Progenitor cell of endocrine pancreas (in vitro differentiated cells): Measurements from ENCODE around the gene LAMB4. TPM values are rescaled to one million over a fixed set of nuclear protein-coding genes. Genes with fewer than 3 reads are reported as not detected.

ENCODE experiments used
- DNase-seq: peaks from one replicate; pipeline ENCODE4 v3.0.0; 2021; ENCODE audit warnings: low spot score; ENCODE audit not compliant: unreplicated experiment
- H3K27ac Mint-ChIP-seq: 2 replicates; pipeline ENCODE4 v1.8.0; 2021; ENCODE audit warnings: mild to moderate bottlenecking, moderate library complexity, mixed read lengths
- H3K27me3 Mint-ChIP-seq: 2 replicates; pipeline ENCODE4 v1.8.0; 2021; ENCODE audit warnings: mixed read lengths
- H3K36me3 Mint-ChIP-seq: 2 replicates; pipeline ENCODE4 v1.8.0; 2022; ENCODE audit warnings: mixed read lengths; ENCODE audit not compliant: insufficient read depth
- H3K4me1 Mint-ChIP-seq: 2 replicates; pipeline ENCODE4 v1.8.0; 2021; ENCODE audit warnings: low read depth, mixed read lengths
- H3K4me3 Mint-ChIP-seq: 2 replicates; pipeline ENCODE4 v1.8.0; 2021; ENCODE audit warnings: low read depth, mild to moderate bottlenecking, moderate library complexity, mixed read lengths
- H3K9me3 Mint-ChIP-seq: 2 replicates; pipeline ENCODE4 v1.8.0; 2021; ENCODE audit warnings: low read depth, mixed read lengths
- total RNA-seq: library from RNA; stranded (reverse); gene quantifications from 2 replicates; pipeline ENCODE4 v1.2.1, GENCODE V29; 2021
- TF ChIP-seq, protein P1 (sequence below): fragments of 200-600 bp; sonication (generic); IDR thresholded peaks from one replicate; pipeline ENCODE4 v1.5.0; 2021; ENCODE audit warnings: antibody characterized with exemption, mild to moderate bottlenecking; ENCODE audit not compliant: unreplicated experiment

LAMB4 gene
- total RNA-seq, 1 donor from 2014 or later = 0.12 TPM

DNA sequence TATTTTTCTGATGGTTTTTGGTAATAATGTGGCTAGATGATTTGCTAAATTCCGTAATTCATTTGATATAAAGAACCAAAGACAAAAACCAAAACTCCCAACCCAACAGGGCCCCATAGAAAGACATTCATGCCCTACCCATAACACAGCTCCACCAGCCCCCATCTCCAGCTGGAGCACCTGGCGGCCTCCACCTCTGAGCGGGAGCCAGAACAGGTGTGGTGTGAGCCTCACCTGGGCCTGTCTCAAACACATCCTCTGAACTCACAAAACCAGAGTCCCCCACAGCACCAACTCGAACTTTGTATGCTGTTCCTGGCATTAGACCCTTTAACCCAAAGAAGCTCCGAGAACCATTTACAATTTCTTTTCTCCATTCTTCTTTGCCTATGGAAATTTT, 36.5 kb upstream of the LAMB4 start:
- Mint-ChIP-seq H3K36me3 (no peaks in the 10 kb centered on the region), H3K4me3 (no peak overlapping the region), H3K4me1 (no peaks in the 10 kb centered on the region), H3K9me3 (peaks cover 4% of the 10 kb centered on the region), H3K27me3 (no peaks in the 10 kb centered on the region), H3K27ac (no peak overlapping the region)
- no peak for DNase-seq
- TF ChIP-seq, protein P1, sequence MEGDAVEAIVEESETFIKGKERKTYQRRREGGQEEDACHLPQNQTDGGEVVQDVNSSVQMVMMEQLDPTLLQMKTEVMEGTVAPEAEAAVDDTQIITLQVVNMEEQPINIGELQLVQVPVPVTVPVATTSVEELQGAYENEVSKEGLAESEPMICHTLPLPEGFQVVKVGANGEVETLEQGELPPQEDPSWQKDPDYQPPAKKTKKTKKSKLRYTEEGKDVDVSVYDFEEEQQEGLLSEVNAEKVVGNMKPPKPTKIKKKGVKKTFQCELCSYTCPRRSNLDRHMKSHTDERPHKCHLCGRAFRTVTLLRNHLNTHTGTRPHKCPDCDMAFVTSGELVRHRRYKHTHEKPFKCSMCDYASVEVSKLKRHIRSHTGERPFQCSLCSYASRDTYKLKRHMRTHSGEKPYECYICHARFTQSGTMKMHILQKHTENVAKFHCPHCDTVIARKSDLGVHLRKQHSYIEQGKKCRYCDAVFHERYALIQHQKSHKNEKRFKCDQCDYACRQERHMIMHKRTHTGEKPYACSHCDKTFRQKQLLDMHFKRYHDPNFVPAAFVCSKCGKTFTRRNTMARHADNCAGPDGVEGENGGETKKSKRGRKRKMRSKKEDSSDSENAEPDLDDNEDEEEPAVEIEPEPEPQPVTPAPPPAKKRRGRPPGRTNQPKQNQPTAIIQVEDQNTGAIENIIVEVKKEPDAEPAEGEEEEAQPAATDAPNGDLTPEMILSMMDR = no peak

DNA sequence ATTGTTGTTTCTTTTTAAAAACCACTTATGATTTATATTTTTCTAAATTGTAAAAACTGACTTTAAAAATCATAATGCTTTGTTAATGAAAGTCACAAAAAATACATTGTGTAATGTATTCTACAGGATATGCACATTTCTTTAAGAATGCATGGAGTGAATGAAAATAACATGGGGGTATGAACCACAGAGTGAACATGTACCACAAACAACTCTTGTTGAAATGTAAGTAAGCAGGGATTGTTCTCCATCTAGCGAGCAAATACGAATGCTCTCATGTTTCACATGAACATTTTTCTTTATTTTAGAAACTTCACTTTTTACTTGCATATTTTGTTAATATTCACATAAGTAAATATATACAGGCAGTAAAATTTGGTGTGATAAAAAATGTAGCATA, 35.6 kb upstream of the LAMB4 start:
- Mint-ChIP-seq H3K4me3 (no peak overlapping the region), H3K9me3 (peaks cover 4% of the 10 kb centered on the region), H3K27me3 (no peaks in the 10 kb centered on the region), H3K4me1 (no peaks in the 10 kb centered on the region), H3K27ac (no peak overlapping the region), H3K36me3 (no peaks in the 10 kb centered on the region)
- TF ChIP-seq, protein P1 = no peak
- no peak for DNase-seq

DNA sequence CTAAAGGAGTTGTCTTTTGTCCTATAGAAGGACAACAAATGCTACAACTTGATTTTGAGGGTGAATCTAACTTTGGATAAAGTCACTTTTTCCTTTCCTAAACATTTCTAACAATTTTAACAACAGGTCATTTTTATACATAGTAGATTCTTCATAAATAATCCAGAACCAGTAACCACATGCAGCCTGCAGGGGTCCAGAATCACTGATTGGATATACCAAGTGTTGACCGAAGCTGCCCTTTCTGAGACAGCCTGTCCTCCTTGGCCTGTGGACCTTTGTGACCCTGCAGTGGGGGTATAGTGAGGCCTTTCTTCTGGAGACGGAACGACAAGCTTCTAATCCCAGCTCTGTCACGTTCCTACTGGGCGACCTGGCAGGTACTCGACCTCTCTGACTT, 34.8 kb upstream of the LAMB4 start:
- no peak overlapping the region for H3K4me3 Mint-ChIP-seq
- no peak overlapping the region for H3K27ac Mint-ChIP-seq
- H3K36me3 Mint-ChIP-seq = no peaks in the 10 kb centered on the region
- TF ChIP-seq, protein P1 = peak; percentile 30
- DNase-seq = no peak
- H3K27me3 Mint-ChIP-seq = no peaks in the 10 kb centered on the region
- no peaks in the 10 kb centered on the region for H3K4me1 Mint-ChIP-seq
- peaks cover 4% of the 10 kb centered on the region for H3K9me3 Mint-ChIP-seq

DNA sequence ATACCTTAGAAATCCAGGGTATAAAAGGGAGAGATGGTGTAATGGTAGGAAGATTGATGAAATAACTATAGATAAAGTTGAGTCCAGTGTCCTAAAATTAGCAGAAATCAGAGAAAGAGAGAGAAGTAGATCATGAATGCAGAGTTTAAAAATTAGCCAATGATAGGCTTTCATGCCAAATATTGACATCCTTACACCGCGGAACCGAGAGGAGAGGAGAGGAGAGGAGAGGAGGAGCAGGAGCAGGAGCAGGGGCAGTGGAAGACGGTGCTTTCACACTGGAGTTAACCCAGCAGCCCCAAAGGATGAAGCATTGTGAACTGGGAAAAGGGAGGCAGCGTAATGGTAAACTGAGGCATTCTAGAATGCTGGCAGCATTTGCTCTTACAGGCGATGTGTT, 34.2 kb upstream of the LAMB4 start:
- Mint-ChIP-seq H3K27me3 (no peaks in the 10 kb centered on the region), H3K36me3 (no peaks in the 10 kb centered on the region), H3K4me3 (no peak overlapping the region), H3K9me3 (peaks cover 4% of the 10 kb centered on the region), H3K4me1 (no peaks in the 10 kb centered on the region), H3K27ac (no peak overlapping the region)
- no peak for DNase-seq
- TF ChIP-seq, protein P1 = no peak

DNA sequence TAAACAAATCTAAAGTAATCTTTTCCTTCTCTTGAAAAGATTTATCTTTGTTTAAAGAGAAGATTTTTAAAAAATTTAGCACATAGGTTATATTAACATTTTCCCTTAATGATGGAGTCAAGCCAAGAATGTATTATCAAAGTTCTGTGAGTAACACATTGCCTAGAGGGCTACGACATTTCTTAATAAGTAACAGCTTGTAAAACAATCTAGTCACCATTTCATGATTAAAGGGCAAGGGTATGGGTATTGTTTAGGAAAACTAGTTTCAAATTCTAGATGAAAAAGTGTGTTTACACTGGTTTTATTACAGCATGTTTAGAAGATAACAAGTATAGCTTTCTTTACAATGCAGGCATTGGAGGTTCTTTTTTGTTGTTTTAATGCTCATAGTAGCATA, 28.6 kb upstream of the LAMB4 start:
- Mint-ChIP-seq H3K27me3 (no peaks in the 10 kb centered on the region), H3K36me3 (no peaks in the 10 kb centered on the region), H3K4me1 (no peaks in the 10 kb centered on the region), H3K9me3 (peaks cover 4% of the 10 kb centered on the region), H3K27ac (no peak overlapping the region), H3K4me3 (no peak overlapping the region)
- TF ChIP-seq, protein P1 = no peak
- no peak for DNase-seq
